Endothelial cell of umbilical vein (primary cell): Measurements from ENCODE around the gene FBN3. TPM values are rescaled to one million over a fixed set of nuclear protein-coding genes. Genes with fewer than 3 reads are reported as not detected.
"Not testable (repeated sequence)": the region's sequence is repeated elsewhere in the genome, so short reads cannot be mapped to it uniquely, and the experiment has no call there.

ENCODE experiments used
- BruUV-seq: library from RNA; stranded (reverse); fragments of 400-500 nt; replicated peaks from 2 replicates; lab custom pipeline; 2021; lab: Mats Ljungman, UMichigan
- CTCF ChIA-PET: fragments of 300-600, 350-600 bp; sonication (Branson Sonifier 250); formaldehyde crosslinking; loops from one replicate; lab custom pipeline; 2021; ENCODE audit warnings: antibody characterized with exemption, inconsistent platforms; lab: Charles Lee
- POLR2A ChIA-PET: fragments of 300-600, 350-600 bp; sonication (Branson Sonifier 250); formaldehyde crosslinking; loops from one replicate; lab custom pipeline; 2021; ENCODE audit warnings: antibody characterized with exemption, inconsistent platforms; lab: Charles Lee
- DNase-seq: peaks from one replicate; pipeline ENCODE4 v3.0.0-alpha.2; 2011; ENCODE audit warnings: low read depth, low spot score
- FAIRE-seq: peaks from 2 replicates; lab custom pipeline; 2011; peaks lifted over from hg19 to GRCh38; lab: Jason Lieb, UNC
- H2AFZ ChIP-seq: 2 replicates; pipeline ENCODE4 v1.6.0; 2012; ENCODE audit warnings: low read depth, low read length, control low read depth, inconsistent platforms
- H3K27ac ChIP-seq: 2 replicates; pipeline ENCODE4 v1.5.1; 2011; ENCODE audit warnings: low read depth, mild to moderate bottlenecking, control low read depth, low read length, moderate library complexity; ENCODE audit not compliant: insufficient read depth
- H3K27me3 ChIP-seq, 2 experiments: 2 replicates each; pipeline versions ENCODE4 v1.6.0 to v1.6.1; 2011; ENCODE audit warnings: low read length in 2 of 2, mixed read lengths in 1 of 2; ENCODE audit not compliant: control insufficient read depth in 2 of 2, insufficient read depth in 2 of 2
- H3K36me3 ChIP-seq, 2 experiments: 2 replicates in 1 of 2; 3 replicates in 1 of 2; pipeline ENCODE4 v1.5.1; 2011; ENCODE audit warnings: low read length in 2 of 2, mild to moderate bottlenecking in 1 of 2, moderate library complexity in 1 of 2; ENCODE audit not compliant: control insufficient read depth in 2 of 2, insufficient read depth in 2 of 2; ENCODE audit errors: extremely low read depth in 1 of 2
- H3K4me1 ChIP-seq: 3 replicates; pipeline ENCODE4 v1.5.1; 2011; ENCODE audit warnings: mild to moderate bottlenecking, low read length; ENCODE audit not compliant: control insufficient read depth, insufficient read depth; ENCODE audit errors: extremely low read depth
- H3K4me2 ChIP-seq: 2 replicates; pipeline ENCODE4 v1.6.1; 2011; ENCODE audit warnings: low read length, control low read depth, mixed read lengths; ENCODE audit not compliant: insufficient read depth
- H3K4me3 ChIP-seq, 3 experiments: fragments of 200-600 bp in 1 of 3; sonication (generic), shearing (Covaris generic) in 1 of 3; replicated peaks in 1 of 3; 2 replicates each; pipeline ENCODE4 v1.5.1; 2011 to 2016; ENCODE audit warnings: control low read depth in 3 of 3, low read length in 3 of 3, mild to moderate bottlenecking in 2 of 3, inconsistent platforms in 1 of 3, low read depth in 1 of 3, moderate library complexity in 1 of 3; ENCODE audit not compliant: insufficient read depth in 1 of 3
- H3K79me2 ChIP-seq: 2 replicates; pipeline ENCODE4 v1.6.0; 2012; ENCODE audit warnings: low read length, inconsistent platforms; ENCODE audit not compliant: control insufficient read depth, insufficient read depth
- H3K9ac ChIP-seq: replicated peaks from 2 replicates; pipeline ENCODE3; 2011; ENCODE audit warnings: low read length, control low read depth; ENCODE audit not compliant: insufficient read depth; ENCODE audit errors: extremely low read depth
- H3K9me1 ChIP-seq: replicated peaks from 3 replicates; pipeline ENCODE4 v1.6.0; 2011; ENCODE audit warnings: mild to moderate bottlenecking, low read length; ENCODE audit not compliant: control insufficient read depth, insufficient read depth; ENCODE audit errors: extremely low read depth
- H3K9me3 ChIP-seq: replicated peaks from 2 replicates; pipeline ENCODE4 v1.5.1; 2012; ENCODE audit warnings: low read length, inconsistent platforms; ENCODE audit not compliant: control insufficient read depth, insufficient read depth
- H4K20me1 ChIP-seq: replicated peaks from 2 replicates; pipeline ENCODE3; 2011; ENCODE audit warnings: mild to moderate bottlenecking, low read length; ENCODE audit not compliant: control insufficient read depth, insufficient read depth; ENCODE audit errors: extremely low read depth
- EZH2 ChIP-seq: IDR thresholded peaks from 2 replicates; pipeline ENCODE4 v1.6.1; 2012; ENCODE audit warnings: borderline replicate concordance, low read depth, mild to moderate bottlenecking, moderate library complexity, low read length, inconsistent platforms; ENCODE audit not compliant: severe bottlenecking
- FOS ChIP-seq: IDR thresholded peaks from 2 replicates; pipeline ENCODE4 v1.6.1; 2011; ENCODE audit warnings: mild to moderate bottlenecking, low read length, moderate library complexity, borderline replicate concordance; ENCODE audit not compliant: insufficient read depth
- GATA2 ChIP-seq: IDR thresholded peaks from 2 replicates; pipeline ENCODE4 v1.7.0; 2011; ENCODE audit warnings: low read depth, mild to moderate bottlenecking, moderate library complexity, mixed read lengths, low read length; ENCODE audit not compliant: insufficient read length, insufficient read depth
- JUN ChIP-seq: IDR thresholded peaks from 2 replicates; pipeline ENCODE4 v1.6.1; 2011; ENCODE audit warnings: borderline replicate concordance, low read depth; ENCODE audit not compliant: insufficient read length, insufficient read depth
- MAX ChIP-seq: IDR thresholded peaks from 2 replicates; pipeline ENCODE4 v1.6.1; 2011; ENCODE audit not compliant: insufficient read depth, insufficient read length
- MYC ChIP-seq: IDR thresholded peaks from one replicate; pipeline ENCODE4 v1.6.1; 2011; ENCODE audit warnings: mild to moderate bottlenecking, low read depth, low read length
- POLR2A ChIP-seq: IDR thresholded peaks from 2 replicates; pipeline ENCODE4 v1.6.1; 2012; ENCODE audit warnings: low read depth, mild to moderate bottlenecking, control low read depth, low read length
- POLR2AphosphoS5 ChIP-seq: IDR thresholded peaks from 2 replicates; pipeline ENCODE4 v1.6.1; 2012; ENCODE audit warnings: low read depth, mild to moderate bottlenecking, control low read depth, low read length, moderate library complexity; ENCODE audit not compliant: insufficient read depth
- dilution Hi-C: fragments of 300-500 bp; cut with MboI; formaldehyde crosslinking; loops from one replicate; pipeline ENCODE4 v1.15.0; 2019; ENCODE audit warnings: low sequenced_read_pairs; ENCODE audit not compliant: extremely low pct_ligation_motif_present
- intact Hi-C: fragments of 100-400 bp; cut with micrococcal nuclease; formaldehyde crosslinking; loops from one replicate; pipeline ENCODE4 v1.10.0; 2022
- polyA plus RNA-seq, 4 experiments: library from polyadenylated mRNA; depleted of rRNA in 3 of 4; stranded (reverse) in 3 of 4; unstranded in 1 of 4; fragments of >200 nt; gene quantifications; 2 replicates each; pipeline versions ENCODE4 v1.2.1 to v1.2.3, GENCODE V29; 2011 to 2012; ENCODE audit warnings: missing spikeins in 1 of 4
- total RNA-seq: library from RNA; stranded (reverse); gene quantifications from 2 replicates; pipeline ENCODE4 v1.2.3, GENCODE V29; 2021
- TF ChIP-seq, protein P1 (sequence below), 2 donors: IDR thresholded peaks; 1 replicate in 1 of 2; 2 replicates in 1 of 2; pipeline ENCODE4 v1.5.1; 2011; ENCODE audit warnings: low read length in 2 of 2, mild to moderate bottlenecking in 2 of 2, moderate library complexity in 2 of 2, control low read depth in 1 of 2, inconsistent platforms in 1 of 2, low read depth in 1 of 2; ENCODE audit not compliant: insufficient read depth in 1 of 2; ENCODE audit errors: extremely low read depth in 1 of 2

Gene FBN3
- total and polyA plus RNA-seq, 2 donors (not counting 3 experiments of a cell fraction or from before 2014, with no cell fraction given), result not detected

DNA sequence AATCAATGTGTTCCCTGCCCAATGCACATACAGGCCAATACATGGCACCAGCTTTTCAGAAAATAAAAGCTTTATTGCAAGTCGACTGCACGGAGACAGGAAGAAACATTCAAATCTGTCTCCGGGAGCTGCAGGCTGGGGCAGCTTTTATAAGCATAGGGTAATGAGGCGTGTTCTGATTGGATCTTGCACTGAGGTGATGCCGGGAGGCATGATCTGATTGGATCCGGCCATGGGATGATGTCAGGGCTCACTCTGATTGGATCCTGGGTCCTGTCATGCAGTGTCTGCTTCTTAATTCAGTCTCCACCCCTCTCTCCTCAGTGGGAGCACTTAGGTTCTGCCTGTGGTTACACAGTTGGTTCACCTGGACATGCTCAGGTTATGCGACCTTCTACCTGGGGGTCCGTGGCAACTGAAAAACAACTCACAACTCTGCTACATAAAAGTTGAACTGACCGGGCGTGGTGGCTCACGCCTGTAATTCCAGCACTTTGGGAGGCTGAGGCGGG, 11.8 kb upstream of the FBN3 start:
- Histone ChIP-seq H3K9ac (no peak overlapping the region), H3K27ac (no peak overlapping the region), H3K36me3 (no peaks in the 10 kb centered on the region), H3K79me2 (no peaks in the 10 kb centered on the region), H2AFZ (no peak overlapping the region), H3K9me1 (no peaks in the 10 kb centered on the region), H4K20me1 (no peaks in the 10 kb centered on the region), H3K4me3 (no peak overlapping the region), H3K9me3 (no peaks in the 10 kb centered on the region), H3K4me2 (no peak overlapping the region), H3K4me1 (no peaks in the 10 kb centered on the region), H3K27me3 (no peaks in the 10 kb centered on the region)
- no TSS peak for BruUV-seq
- no peak for TF ChIP-seq MAX
- TF ChIP-seq, protein P1, sequence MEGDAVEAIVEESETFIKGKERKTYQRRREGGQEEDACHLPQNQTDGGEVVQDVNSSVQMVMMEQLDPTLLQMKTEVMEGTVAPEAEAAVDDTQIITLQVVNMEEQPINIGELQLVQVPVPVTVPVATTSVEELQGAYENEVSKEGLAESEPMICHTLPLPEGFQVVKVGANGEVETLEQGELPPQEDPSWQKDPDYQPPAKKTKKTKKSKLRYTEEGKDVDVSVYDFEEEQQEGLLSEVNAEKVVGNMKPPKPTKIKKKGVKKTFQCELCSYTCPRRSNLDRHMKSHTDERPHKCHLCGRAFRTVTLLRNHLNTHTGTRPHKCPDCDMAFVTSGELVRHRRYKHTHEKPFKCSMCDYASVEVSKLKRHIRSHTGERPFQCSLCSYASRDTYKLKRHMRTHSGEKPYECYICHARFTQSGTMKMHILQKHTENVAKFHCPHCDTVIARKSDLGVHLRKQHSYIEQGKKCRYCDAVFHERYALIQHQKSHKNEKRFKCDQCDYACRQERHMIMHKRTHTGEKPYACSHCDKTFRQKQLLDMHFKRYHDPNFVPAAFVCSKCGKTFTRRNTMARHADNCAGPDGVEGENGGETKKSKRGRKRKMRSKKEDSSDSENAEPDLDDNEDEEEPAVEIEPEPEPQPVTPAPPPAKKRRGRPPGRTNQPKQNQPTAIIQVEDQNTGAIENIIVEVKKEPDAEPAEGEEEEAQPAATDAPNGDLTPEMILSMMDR (IDR thresholded peaks at IDR 0.05; ENCODE audit: extremely low read depth in 1 of 2, insufficient read depth in 1 of 2, low read depth in 1 of 2, low read length in 2 of 2), result no peak
- no peak for TF ChIP-seq MYC
- no peak for TF ChIP-seq FOS
- no peak for TF ChIP-seq EZH2
- TF ChIP-seq JUN, result no peak
- TF ChIP-seq POLR2AphosphoS5, result no peak
- TF ChIP-seq POLR2A, result no peak
- TF ChIP-seq GATA2, result no peak
- no peak for FAIRE-seq
- ChIA-PET POLR2A (interaction anchor here (0.6 kb wide), 1 partner anchor 8 kb away, joined by 3 read pairs; no protein-coding TSS in a partner anchor), CTCF (interaction anchor here (0.8 kb wide), 1 partner anchor 190 kb away, joined by 3 read pairs; no protein-coding TSS in a partner anchor)
- intact Hi-C loops, result no loop called here
- dilution Hi-C loops, result no loop called here
- no peak for DNase-seq

- H4K20me1 ChIP-seq, H3K36me3 ChIP-seq, H3K9me1 ChIP-seq, FAIRE-seq, POLR2A ChIA-PET, H3K4me1 ChIP-seq, dilution Hi-C loops, H3K9ac ChIP-seq, H3K4me2 ChIP-seq, H3K4me3 ChIP-seq, H3K27ac ChIP-seq, H3K27me3 ChIP-seq, H2AFZ ChIP-seq, H3K9me3 ChIP-seq, BruUV-seq, DNase-seq, H3K79me2 ChIP-seq: not testable (repeated sequence)
- CTCF ChIA-PET, result interaction anchor here (1.0 to 2.3 kb wide), 9 partner anchors 17 to 215 kb away, joined by 3 to 117 read pairs (median 6); partner anchors contain the start of gene TIMM44
- intact Hi-C loops, result loop anchor here (2.0 kb wide), 1 partner anchor 189 kb away; no protein-coding TSS in a partner anchor
These were observed 9.9 kb upstream of the FBN3 start for GRCh38 chr19:8159322-8159721.
